Stimulated activated memory B cell treated with anti-CD40 and anti-IgM and Interleukin-4, amounts not matched to agents 10 μg/mL and 1 μg/mL and 100 μg/mL, for 72 hours (primary cell): Measurements from ENCODE around the gene RUFY1.
"Not testable (repeated sequence)": the region's sequence is repeated elsewhere in the genome, so short reads cannot be mapped to it uniquely, and the experiment has no call there.

Experiments used
- ATAC-seq: fragments of 150-1000 bp; cut with Tn5 transposase; 2 replicates; pipeline ENCODE4 v1.10.0; 2021
- H3K27ac Mint-ChIP-seq: one replicate; pipeline ENCODE4 v1.8.0; 2022; ENCODE audit warnings: mild to moderate bottlenecking, mixed read lengths
- H3K27me3 Mint-ChIP-seq: one replicate; pipeline ENCODE4 v1.8.0; 2022; ENCODE audit warnings: mixed read lengths
- H3K36me3 Mint-ChIP-seq: one replicate; pipeline ENCODE4 v1.8.0; 2022; ENCODE audit warnings: mixed read lengths
- H3K4me1 Mint-ChIP-seq: one replicate; pipeline ENCODE4 v1.8.0; 2022; ENCODE audit warnings: mixed read lengths
- H3K4me3 Mint-ChIP-seq: one replicate; pipeline ENCODE4 v1.8.0; 2022; ENCODE audit warnings: mild to moderate bottlenecking, moderate library complexity, mixed read lengths
- H3K9me3 Mint-ChIP-seq: one replicate; pipeline ENCODE4 v1.8.0; 2022; ENCODE audit warnings: mixed read lengths

The RUFY1 gene

GRCh38 chr5:179648410-179648809, 98.1 kb downstream of the RUFY1 start:
- Mint-ChIP-seq H3K27me3 (peaks cover 12% of the 10 kb centered on the region), H3K4me3 (no peak overlapping the region), H3K36me3 (no peaks in the 10 kb centered on the region), H3K9me3 (no peaks in the 10 kb centered on the region), H3K27ac (no peak overlapping the region), H3K4me1 (no peaks in the 10 kb centered on the region)
- ATAC-seq: no peak

GRCh38 chr5:179649166-179649703, 98.9 kb downstream of the RUFY1 start:
- H3K27ac Mint-ChIP-seq, H3K9me3 Mint-ChIP-seq, H3K4me1 Mint-ChIP-seq, ATAC-seq, H3K36me3 Mint-ChIP-seq, H3K4me3 Mint-ChIP-seq: not testable (repeated sequence)
- H3K27me3 Mint-ChIP-seq: peaks cover 12% of the 10 kb centered on the region

- H3K27ac Mint-ChIP-seq, H3K27me3 Mint-ChIP-seq, H3K9me3 Mint-ChIP-seq, ATAC-seq, H3K4me1 Mint-ChIP-seq, H3K4me3 Mint-ChIP-seq, H3K36me3 Mint-ChIP-seq: not testable (repeated sequence)
These were observed 99.9 kb downstream of the RUFY1 start for GRCh38 chr5:179650245-179650644.

GRCh38 chr5:179653135-179653534, 102.8 kb downstream of the RUFY1 start:
- not testable (repeated sequence) for H3K4me3 Mint-ChIP-seq, H3K36me3 Mint-ChIP-seq, H3K9me3 Mint-ChIP-seq, H3K27ac Mint-ChIP-seq, H3K4me1 Mint-ChIP-seq, ATAC-seq, H3K27me3 Mint-ChIP-seq

- H3K27me3 Mint-ChIP-seq, H3K27ac Mint-ChIP-seq, H3K4me3 Mint-ChIP-seq, H3K4me1 Mint-ChIP-seq, H3K36me3 Mint-ChIP-seq, H3K9me3 Mint-ChIP-seq: not testable (repeated sequence)
- ATAC-seq: peak; percentile 94
These were observed 107.2 kb downstream of the RUFY1 start for GRCh38 chr5:179657302-179658178.

GRCh38 chr5:179658179-179658856, 108.0 kb downstream of the RUFY1 start:
- H3K4me3 Mint-ChIP-seq: peak overlapping the region; percentile 75
- H3K27ac Mint-ChIP-seq, H3K27me3 Mint-ChIP-seq, H3K9me3 Mint-ChIP-seq, H3K4me1 Mint-ChIP-seq, H3K36me3 Mint-ChIP-seq: not testable (repeated sequence)
- ATAC-seq: peak; percentile 80
